Ovary (tissue), 3 donors: Measurements from ENCODE around the gene GPR142.

Experiments used
- CTCF ChIP-seq, 3 donors: fragments of 450-650 bp in 2 of 3; fragments of 200-600 bp in 1 of 3; IDR thresholded peaks; one replicate each; pipeline versions ENCODE4 v1.5.1 to v1.8.0; 2016 to 2022; ENCODE audit warnings: antibody characterized with exemption in 3 of 3, mild to moderate bottlenecking in 1 of 3
- POLR2A ChIP-seq: fragments of 450-650 bp; IDR thresholded peaks from one replicate; pipeline ENCODE4 v1.6.1; 2017; ENCODE audit warnings: antibody characterized with exemption, mild to moderate bottlenecking, moderate library complexity
- donor health status: DM: no; HTN: no; CAD: no.

GRCh38 chr17:74343121-74343520, 24.2 kb upstream of the GPR142 start:
- TF ChIP-seq CTCF (IDR thresholded peaks at IDR 0.05): no peak
- no peak for TF ChIP-seq POLR2A
